T-helper 2 cell treated with Interferon-gamma antibody and Interleukin-4, amounts not matched to agents 100 ng/mL and 5 ng/mL, for 36 hours (primary cell): ENCODE measurements around the gene PSAP. TPM values are rescaled to one million over a fixed set of nuclear protein-coding genes. Genes with fewer than 3 reads are reported as not detected.

Experiments
- intact Hi-C: fragments of 100-400 bp; cut with micrococcal nuclease; formaldehyde crosslinking; loops from one replicate; pipeline ENCODE4 v1.15.1; 2023
- total RNA-seq: library from RNA; stranded (reverse); gene quantifications from 2 replicates; pipeline ENCODE4 v1.2.3, GENCODE V29; 2022

PSAP gene
- total RNA-seq, 1 donor from 2014 or later, result 123 TPM

DNA sequence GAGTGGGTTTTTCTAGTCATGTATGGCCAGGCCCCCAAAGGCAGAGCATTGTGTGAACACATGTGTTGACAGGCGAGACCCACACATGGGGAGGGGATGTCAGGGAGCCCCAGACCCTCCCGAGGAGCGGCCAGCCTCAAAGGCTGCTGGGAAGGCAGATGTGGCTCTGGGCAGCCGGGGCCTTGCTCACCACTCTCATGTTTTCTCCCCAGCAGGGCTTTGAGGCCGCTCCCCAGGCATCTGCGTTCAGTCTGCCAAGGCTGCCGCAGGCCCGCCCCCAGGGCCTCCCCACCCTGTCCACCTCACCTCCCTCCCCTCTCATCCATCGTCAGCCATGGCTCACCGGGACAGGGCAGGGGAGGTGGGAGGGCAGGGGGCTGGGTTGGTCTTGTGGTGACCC is 61.2 kb downstream of the PSAP start:
- intact Hi-C loops, result no loop called here

DNA sequence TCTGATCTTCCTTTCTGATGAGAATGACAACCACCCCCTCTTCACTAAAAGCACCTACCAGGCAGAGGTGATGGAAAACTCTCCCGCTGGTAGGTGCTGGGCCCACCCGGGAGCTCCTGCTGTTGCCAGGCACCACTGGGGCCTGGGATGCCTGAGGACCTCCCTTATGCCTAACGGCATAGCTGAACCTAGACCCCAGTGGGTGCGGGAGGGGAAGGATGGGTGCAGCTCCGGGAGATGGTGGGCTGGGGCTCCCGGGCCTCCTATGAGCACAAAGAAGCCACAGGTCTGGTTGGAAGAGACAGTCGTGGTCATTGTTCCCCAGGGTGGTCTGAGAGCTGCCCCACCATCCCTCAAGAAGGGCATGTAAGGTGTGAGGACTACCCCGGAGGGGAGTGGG is 62.1 kb downstream of the PSAP start:
- intact Hi-C loops, result no loop called here

GRCh38 chr10:71784679-71785272 is 66.3 kb downstream of the PSAP start:
- intact Hi-C loops, result no loop called here

DNA sequence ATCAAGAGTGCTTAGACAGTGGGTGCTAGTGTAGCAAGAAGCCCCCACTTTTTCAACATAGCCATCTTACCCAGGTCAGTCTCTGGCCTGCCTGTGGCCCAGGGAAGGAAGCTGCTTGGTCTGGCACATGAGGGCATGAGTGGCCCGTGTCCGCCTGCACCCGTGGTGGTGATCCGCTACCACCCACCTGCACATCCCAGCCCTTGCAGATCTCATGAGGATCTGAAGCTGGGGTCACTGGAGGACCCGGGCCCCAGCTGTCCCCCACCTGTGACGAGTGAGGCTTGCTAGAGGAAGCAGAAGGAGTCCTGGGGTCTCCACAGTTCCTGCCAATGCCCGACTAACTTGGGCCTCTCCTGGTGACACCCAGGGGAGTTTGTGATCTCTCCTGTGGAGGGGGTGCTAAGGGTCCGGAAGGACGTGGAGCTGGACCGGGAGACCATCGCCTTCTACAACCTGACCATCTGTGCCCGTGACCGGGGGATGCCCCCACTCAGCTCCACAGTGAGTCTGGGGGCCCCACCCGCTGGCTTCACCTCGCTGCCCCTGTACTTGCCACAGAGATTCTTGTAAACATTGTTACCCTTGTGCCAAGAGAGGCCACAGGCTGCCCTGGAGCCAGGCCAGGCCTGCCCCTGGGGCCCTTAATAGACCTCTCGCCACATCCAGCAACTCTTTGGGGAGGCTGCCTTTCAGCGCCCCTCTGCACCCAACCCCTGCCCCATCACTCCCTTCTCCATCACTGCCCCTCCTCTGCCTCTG is 67.0 kb downstream of the PSAP start:
- intact Hi-C loops, result no loop called here

DNA sequence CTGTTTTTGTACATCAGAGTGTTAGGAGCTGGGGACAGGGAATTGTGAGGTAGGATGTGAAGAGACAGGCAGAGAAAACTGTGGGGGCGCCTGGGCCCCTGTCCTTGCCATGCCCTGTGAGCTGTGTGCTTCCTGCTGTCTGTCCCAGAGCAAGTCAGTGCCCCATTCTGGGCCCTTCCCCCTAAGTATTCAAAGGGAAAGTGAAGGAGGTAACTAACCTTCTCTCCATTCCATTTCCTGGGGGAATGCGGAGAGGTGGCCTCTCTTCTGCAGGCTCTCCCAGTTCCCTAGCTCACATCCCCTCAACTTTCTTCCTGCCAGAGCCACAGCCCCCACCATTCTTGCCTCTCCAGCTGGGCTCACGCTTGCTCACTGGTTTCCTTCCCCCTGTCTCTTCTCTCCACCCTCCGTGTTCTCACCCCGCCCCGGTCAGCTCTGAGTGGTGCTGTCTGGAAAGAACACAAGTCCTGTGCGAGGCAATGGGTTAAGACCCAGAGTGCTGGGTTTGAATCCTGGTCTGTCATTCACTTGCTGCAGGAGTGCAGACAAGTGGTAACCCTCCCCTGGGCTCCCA is 68.0 kb downstream of the PSAP start:
- intact Hi-C loops, result no loop called here

GRCh38 chr10:71782221-71782916 is 68.7 kb downstream of the PSAP start:
- intact Hi-C loops, result no loop called here

DNA sequence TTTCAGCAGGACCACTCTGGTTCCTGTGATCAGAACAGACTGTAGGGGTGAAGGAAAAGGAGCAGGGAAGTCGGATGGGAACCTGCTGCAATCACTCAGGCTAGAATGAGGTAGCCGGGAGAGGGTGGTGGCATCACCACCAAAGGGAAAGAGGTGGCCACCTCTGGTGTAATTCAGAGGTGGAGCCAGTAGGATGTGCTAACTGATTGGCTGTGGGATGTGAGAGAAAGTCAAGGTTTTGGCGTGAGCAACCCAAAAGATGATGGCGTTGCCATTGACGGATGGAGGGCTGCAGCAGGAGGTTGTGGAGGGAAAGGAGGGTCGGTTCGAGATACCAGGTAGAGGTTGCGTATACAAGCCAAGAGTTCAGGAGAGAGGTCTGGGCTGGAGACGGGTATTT is 70.3 kb downstream of the PSAP start:
- intact Hi-C loops, result no loop called here

DNA sequence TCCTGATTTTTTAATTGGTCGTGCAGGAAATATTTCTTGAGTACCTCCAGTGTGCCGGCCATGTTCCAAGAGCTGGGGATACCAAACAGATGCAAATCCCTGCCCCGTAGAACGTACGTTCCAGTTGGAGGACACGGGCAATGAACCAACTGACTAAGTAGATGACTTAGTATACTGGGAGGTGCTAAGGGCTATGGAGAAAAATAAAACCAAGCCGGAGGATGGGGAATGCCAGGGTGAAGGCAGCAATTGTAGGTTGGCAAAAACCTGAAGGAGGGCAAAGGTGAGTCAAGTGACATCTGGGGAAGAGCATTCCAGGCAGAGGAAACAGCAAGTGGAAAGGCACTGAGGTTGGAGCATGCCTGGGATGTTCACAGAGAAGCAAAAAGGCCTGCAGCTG is 70.9 kb downstream of the PSAP start:
- intact Hi-C loops, result no loop called here

DNA sequence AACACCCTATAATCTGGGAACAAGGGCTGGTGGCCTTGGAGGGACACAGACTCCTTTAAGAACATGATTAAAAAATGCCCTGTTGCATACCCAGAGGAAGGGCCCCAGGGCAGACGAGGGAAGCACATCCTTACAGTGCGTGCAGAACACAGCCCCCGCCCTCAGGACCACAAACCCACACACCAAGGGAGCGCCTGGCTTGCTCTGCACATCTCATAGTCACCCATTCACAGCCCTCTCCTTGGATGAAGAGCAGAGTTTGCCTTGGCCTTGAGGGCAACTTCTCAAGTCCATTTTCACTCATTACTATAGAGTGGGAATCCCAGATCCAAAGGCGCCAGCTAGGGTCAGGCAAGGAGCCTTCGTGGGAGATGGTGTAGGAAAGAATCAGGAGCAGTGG is 71.4 kb downstream of the PSAP start:
- intact Hi-C loops, result no loop called here

DNA sequence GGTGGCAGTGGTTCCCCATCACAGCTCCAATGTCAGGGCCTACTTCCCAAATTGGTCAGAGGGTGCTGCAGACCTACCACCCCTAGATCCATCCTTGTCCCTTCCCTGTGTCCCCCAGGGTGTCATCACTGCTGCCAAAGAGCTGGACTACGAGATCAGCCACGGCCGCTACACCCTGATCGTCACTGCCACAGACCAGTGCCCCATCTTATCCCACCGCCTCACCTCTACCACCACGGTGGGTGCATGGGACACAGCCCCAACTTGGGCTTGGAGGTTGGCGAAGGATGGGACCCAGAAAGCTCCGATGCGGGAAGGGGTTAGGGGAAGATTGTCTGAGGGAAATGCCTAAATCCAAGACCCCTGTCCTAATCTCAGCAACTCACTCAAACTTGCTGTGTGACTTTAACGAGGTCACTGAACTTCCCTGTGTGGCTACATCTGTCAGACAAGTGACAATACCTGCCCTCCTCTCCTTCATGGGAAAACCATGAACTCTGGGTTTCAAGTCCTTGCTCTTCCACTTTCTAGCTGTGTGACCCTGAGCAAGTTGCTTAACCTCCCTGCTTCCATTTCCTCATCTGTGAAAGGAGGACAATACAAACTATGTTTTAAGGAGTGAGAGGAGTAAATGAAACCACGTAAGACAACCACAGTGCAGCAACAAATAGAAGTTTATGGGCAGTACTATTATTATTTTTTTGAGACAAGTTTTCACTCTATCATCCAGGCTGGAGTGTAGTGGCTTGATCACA is 72.8 kb downstream of the PSAP start:
- intact Hi-C loops, result no loop called here

DNA sequence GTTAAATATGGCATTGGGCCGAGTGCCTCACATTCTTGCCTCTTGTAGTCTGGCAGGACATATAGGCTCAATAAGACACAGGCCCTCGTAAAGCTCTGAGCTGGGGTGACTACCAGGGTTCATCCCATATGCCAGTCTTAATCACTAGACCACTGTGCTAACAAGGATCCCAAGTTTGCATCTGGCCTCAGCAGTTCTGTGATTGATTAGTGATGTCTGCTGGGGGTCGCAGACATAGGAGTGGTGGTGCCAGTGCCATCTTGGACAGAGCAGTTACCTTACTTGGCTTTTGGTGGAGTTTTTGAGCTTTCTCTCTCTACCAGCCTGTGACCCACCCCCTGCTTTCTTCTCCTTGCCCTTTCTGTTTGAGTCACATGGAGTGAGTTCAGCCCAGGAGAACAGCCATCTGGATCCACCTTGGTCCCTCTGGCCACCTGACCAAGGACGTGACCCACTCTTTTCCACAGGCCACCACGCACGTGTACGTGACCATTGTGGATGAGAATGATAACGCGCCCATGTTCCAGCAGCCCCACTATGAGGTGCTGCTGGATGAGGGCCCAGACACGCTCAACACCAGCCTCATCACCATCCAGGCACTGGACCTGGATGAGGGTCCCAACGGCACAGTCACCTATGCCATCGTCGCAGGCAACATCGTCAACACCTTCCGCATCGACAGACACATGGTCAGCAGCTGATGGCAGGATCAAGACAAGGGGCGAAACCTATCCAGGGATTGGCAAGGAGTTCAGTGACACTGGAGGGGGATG is 73.7 kb downstream of the PSAP start:
- intact Hi-C loops, result no loop called here

- intact Hi-C loops, result no loop called here
These were observed 74.5 kb downstream of the PSAP start for GRCh38 chr10:71776481-71776925.

GRCh38 chr10:71774916-71775702 is 75.9 kb downstream of the PSAP start:
- intact Hi-C loops, result loop anchor here (5.0 kb wide), 1 partner anchor 63 kb away; no protein-coding TSS in a partner anchor

GRCh38 chr10:71773221-71773971 is 77.7 kb downstream of the PSAP start, which contains the start of gene VSIR:
Gene VSIR, minus strand, starts transcription at chr10:71773520. Its CDS starts 81 bp downstream, at chr10:71773439.
- intact Hi-C loops, result loop anchor here (1.0 to 5.0 kb wide), 5 partner anchors 17 to 454 kb away; partner anchors contain the start of gene SLC29A3

DNA sequence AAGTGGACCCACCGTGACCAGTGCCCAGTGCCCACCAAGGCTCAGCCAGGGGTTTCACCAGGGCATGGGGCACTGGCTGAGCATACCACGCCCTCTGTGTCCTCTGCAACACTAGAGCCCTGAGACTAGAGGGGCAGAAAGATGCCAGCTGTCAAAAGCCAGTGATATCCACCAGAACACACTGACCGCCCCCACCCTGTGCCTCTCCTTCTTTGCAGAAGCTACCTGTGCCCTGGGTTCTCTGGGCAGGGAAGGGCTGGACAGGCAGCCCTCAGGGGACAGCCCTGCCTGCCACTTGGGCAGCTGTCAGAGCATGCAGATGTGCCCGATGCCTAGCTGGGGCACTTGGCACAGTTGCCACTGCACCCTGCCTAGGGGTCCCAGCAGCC is 78.2 kb downstream of the PSAP start:
- intact Hi-C loops, result loop anchor here (1.0 to 5.0 kb wide), 5 partner anchors 16 to 454 kb away; partner anchors contain the start of gene SLC29A3

DNA sequence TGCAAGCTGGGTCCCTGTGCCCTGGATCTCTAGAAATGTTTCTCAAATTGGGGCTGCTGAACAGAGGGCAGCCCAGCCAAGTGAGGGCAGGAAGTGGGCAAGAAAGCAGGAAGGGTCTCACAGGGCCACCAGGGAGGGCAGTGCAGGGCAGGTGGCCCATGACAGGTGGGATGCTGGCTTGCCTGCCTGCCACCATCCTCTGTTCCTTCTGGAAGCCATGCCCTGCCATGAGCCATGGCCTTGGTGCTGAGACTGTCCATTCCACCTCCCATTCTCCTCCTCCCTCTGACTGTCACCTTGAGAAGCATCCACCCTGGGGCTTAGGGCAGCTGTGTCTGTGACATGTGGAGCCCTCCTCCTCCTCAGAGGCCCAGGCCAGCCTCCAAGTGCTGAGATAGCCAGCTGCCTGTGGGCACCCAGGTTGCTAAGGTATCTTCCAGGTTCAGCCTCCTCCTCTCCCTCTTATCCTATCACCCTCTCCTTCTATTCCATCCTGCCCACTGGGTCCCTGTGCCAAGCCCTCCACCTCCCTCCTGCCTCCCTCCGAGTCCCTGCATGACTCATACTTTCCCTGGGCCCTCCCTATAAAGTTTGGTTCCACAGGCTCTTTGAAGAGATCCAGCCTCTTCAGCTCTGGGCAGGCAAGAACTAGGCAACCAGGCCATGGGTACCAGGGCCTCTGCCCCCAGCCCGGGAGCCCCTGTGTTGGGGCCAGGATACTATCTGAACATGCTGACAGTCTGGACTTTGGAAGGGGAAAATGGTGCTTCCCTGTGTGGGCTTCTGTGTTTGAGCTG is 79.0 kb downstream of the PSAP start:
- intact Hi-C loops, result loop anchor here (2.0 to 5.0 kb wide), 2 partner anchors 15 to 60 kb away; no protein-coding TSS in a partner anchor

GRCh38 chr10:71771204-71771603 is 79.8 kb downstream of the PSAP start:
- intact Hi-C loops, result loop anchor here (5.0 kb wide), 1 partner anchor 59 kb away; no protein-coding TSS in a partner anchor

DNA sequence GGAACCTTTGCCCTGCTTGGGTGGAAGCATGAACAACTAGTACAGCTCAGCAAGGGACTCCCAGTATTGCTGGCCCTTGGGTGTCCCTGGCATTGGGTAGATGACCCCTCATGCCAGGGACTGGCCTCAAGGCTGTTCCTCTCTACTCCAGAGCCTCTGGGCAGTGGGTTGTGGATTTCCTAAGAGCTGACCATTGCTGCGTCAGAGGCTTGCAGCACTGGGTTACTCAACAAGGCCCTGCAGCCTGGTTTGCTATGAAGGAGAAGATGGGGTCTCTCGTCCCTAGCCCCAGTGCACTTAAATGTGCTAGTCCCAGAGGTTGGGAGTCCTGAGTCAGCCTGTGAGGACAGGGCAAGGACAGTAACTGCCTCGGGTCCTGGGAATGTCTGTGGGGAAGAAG is 80.3 kb downstream of the PSAP start:
- intact Hi-C loops, result loop anchor here (5.0 kb wide), 1 partner anchor 58 kb away; no protein-coding TSS in a partner anchor
